Subcutaneous adipose tissue (tissue), 4 donors: ENCODE measurements around the gene IBA57. TPM values are rescaled to one million over a fixed set of nuclear protein-coding genes. Genes with fewer than 3 reads are reported as not detected.

Experiments
- total RNA-seq, 4 donors: library from RNA; depleted of rRNA; stranded (reverse); fragments of >200 nt; gene quantifications; one replicate each; pipeline ENCODE4 v1.1.0, GENCODE V29; 2016
- TF ChIP-seq, protein P1 (sequence below): fragments of 450-650 bp; IDR thresholded peaks from one replicate; pipeline ENCODE4 v1.5.1; 2016; ENCODE audit warnings: low read depth, mild to moderate bottlenecking, control low read depth, antibody characterized with exemption, moderate library complexity

The IBA57 gene
- total RNA-seq, 4 donors from 2014 or later: 2.8 to 9.0 (median 4.4) TPM

- TF ChIP-seq, protein P1, sequence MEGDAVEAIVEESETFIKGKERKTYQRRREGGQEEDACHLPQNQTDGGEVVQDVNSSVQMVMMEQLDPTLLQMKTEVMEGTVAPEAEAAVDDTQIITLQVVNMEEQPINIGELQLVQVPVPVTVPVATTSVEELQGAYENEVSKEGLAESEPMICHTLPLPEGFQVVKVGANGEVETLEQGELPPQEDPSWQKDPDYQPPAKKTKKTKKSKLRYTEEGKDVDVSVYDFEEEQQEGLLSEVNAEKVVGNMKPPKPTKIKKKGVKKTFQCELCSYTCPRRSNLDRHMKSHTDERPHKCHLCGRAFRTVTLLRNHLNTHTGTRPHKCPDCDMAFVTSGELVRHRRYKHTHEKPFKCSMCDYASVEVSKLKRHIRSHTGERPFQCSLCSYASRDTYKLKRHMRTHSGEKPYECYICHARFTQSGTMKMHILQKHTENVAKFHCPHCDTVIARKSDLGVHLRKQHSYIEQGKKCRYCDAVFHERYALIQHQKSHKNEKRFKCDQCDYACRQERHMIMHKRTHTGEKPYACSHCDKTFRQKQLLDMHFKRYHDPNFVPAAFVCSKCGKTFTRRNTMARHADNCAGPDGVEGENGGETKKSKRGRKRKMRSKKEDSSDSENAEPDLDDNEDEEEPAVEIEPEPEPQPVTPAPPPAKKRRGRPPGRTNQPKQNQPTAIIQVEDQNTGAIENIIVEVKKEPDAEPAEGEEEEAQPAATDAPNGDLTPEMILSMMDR: no peak
Observed at GRCh38 chr1:228181645-228182034, 16.0 kb downstream of the IBA57 start.

DNA sequence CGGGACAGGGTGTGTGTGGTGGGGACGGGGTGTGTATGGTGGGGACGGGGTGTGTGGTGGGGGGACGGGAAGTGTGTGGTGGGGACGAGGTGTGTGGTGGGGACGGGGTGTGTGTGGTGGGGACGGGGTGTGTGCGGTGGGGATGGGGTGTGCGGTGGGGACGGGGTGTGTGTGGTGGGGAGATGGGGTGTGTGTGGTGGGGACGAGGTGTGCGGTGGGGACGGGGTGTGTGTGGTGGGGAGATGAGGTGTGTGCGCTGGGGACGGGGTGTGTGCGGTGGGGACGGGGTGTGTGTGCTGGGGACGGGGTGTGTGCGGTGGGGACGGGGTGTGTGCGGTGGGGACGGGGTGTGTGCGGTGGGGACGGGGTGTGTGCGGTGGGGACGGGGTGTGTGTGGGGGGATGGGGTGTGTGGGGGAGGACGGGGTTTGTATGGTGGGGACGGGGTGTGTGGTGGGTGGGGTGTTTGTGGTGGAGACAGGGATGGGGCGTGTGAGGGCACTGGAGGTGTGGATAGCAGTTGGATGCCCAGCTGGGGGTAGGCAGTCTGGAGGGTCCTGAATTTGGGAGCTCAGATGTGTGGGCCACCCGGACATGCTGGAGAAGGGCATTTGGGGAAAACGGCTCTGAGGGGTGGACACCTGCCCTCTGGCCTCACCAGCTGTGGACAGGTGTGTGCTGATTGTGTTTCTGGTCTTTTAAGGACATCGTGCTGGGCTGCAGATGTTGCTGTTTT, 16.9 kb downstream of the IBA57 start:
- TF ChIP-seq, protein P1: no peak

GRCh38 chr1:228184152-228184551, 18.5 kb downstream of the IBA57 start:
- TF ChIP-seq, protein P1: no peak

GRCh38 chr1:228185641-228185965, 20.0 kb downstream of the IBA57 start:
- TF ChIP-seq, protein P1: no peak

DNA sequence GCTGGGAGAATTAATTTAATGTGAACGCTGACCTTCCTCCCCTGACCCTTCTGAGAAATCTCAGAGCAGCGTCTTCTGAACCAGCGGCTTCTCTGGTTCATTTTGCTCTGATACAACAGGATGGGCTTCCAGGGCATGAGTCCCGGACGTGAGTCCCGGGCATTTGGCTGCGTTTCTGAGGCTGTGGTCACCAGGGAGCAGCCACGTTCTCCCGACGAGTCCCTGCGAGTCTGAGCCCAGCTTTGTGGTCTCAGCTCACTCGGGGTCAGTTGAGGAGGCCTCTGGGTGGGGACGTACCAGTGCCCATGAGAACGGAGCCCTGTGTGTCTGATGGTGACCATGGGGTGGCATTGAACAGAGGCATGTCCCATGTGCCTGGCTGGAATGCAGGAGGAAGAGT, 24.6 kb downstream of the IBA57 start:
- TF ChIP-seq, protein P1: no peak

DNA sequence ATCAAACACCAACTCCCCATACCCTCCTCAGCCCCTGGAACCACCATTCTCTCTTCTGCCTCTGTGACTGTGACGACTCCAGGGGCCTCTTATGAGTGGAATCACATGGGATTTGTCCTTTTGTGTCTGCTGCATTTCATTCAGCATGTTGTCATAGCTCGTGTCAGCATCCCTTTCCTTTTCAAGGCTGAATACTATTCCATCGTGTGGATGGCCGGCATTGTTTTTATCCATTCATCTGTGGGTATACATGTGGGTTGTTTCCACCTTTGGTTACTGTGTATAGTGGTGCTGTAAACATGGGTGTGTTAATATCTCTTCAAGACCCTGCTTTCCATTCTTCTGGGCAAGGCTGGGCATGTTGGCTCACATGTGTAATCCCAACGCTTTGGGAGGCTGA, 25.2 kb downstream of the IBA57 start:
- TF ChIP-seq, protein P1: no peak

DNA sequence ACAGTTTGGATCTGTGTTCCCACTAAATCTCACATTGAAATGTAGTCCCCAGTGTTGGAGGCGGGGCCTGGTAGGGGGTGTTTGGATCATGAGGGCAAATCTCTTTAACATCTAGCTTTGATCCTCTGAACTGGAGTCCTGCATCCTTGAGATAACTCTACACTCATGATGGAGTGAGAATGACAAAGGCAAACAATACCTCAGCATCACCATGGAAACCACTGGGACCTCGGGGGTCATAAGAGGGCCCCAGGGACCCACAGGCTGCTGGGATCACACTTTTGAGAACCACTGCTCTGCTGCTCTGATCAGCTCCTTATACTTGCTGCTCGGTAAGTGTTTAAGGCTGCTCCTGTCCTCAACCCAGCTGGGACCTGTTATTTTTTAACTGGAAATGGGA, 28.8 kb downstream of the IBA57 start:
- TF ChIP-seq, protein P1: no peak
